B cell (primary cell): Measurements from ENCODE around the gene UBE2J2.

Experiments used
- CTCF ChIP-seq: fragments of 200-600 bp; IDR thresholded peaks from one replicate; pipeline ENCODE4 v1.8.0; 2022; ENCODE audit warnings: antibody characterized with exemption, mild to moderate bottlenecking
- EZH2 ChIP-seq: IDR thresholded peaks from 2 replicates; pipeline ENCODE4 v1.6.1; 2012; ENCODE audit warnings: borderline replicate concordance, low read depth, mild to moderate bottlenecking, moderate library complexity, low read length; ENCODE audit not compliant: insufficient read depth, poor library complexity, severe bottlenecking

GRCh38 chr1:1317420-1317819 is 43.8 kb upstream of the UBE2J2 start:
- TF ChIP-seq CTCF = no peak
- no peak for TF ChIP-seq EZH2
